Ascending aorta (tissue), 2 donors: Measurements from ENCODE around the gene PF4V1. TPM values are rescaled to one million over a fixed set of nuclear protein-coding genes. Genes with fewer than 3 reads are reported as not detected.

Source experiments
- DNase-seq, 2 donors: peaks; one replicate each; pipeline ENCODE4 v3.0.0-alpha.2; 2019; ENCODE audit warnings: low spot score in 2 of 2
- H3K27ac ChIP-seq, 2 donors: fragments of 200-600 bp; sonication (generic); one replicate each; pipeline ENCODE4 v1.5.1; 2016 to 2017; ENCODE audit warnings: mild to moderate bottlenecking in 1 of 2
- H3K27me3 ChIP-seq: fragments of 200-600 bp; sonication (generic); one replicate; pipeline ENCODE4 v1.5.1; 2017
- H3K36me3 ChIP-seq, 2 donors: fragments of 200-600 bp; sonication (generic); one replicate each; pipeline ENCODE4 v1.5.1; 2016
- H3K4me1 ChIP-seq, 2 donors: fragments of 200-600 bp; sonication (generic); one replicate each; pipeline ENCODE4 v1.5.1; 2016 to 2017; ENCODE audit warnings: mild to moderate bottlenecking in 1 of 2
- H3K4me3 ChIP-seq, 2 donors: fragments of 200-600 bp; sonication (generic); one replicate each; pipeline ENCODE4 v1.5.1; 2016 to 2017; ENCODE audit warnings: mild to moderate bottlenecking in 1 of 2
- H3K9me3 ChIP-seq, 2 donors: fragments of 200-600 bp; sonication (generic); one replicate each; pipeline ENCODE4 v1.5.1; 2016
- intact Hi-C: fragments of 100-400 bp; cut with DNase I; formaldehyde crosslinking; loops from one replicate; pipeline ENCODE4 v1.15.1; 2023
- total RNA-seq: library from RNA; depleted of rRNA; stranded (reverse); fragments of >200 nt; gene quantifications from one replicate; pipeline ENCODE4 v1.1.0, GENCODE V29; 2016
- TF ChIP-seq, protein P1 (sequence below), 3 experiments: fragments of 200-600 bp in 2 of 3; fragments of 450-650 bp in 1 of 3; sonication (generic) in 2 of 3; IDR thresholded peaks; one replicate each; pipeline ENCODE4 v1.5.1; 2016 to 2019; ENCODE audit warnings: antibody characterized with exemption in 3 of 3, mild to moderate bottlenecking in 1 of 3, moderate library complexity in 1 of 3

PF4V1 gene
- total RNA-seq, 1 donor from 2014 or later = not detected

DNA sequence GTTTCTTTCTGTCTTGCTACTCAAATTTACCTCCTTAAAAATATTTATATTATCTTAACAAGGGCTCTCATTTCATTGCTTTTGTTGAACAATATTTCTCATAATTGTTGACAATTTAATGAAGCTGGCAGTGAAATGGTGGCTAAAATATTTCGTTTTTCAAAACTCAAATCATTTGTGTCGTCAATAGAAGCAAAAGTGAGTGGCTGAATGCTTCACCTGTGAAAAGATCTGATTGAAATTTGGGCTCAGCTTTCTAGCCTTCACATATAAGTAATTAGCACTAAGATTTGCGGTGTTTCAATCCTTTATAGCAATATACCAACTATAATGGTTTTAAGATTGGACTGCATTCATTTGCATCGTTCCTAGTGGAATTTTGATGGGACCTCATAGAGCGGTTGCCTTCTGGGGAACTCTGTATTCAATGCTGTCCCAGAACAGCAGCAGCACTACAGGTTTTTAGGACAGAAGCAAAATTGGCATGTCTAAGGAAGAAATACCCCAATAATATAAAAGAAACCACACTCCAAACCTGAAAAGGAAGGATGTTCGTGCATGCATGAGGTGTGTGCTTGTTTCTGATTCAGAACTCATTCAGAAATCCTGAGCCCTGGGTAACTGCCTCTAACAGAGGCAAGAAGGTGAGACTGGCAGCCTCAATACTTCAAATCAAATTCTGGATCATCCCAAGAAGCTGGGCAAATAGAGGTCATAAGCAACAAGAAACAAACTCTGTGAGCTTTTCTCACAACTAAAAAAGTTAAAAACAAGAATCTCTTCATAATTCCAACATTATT, 18.6 kb downstream of the PF4V1 start:
- Histone ChIP-seq H3K9me3 (no peaks in the 10 kb centered on the region), H3K4me1 (peaks cover 0 to 8% of the 10 kb centered on the region in 2 donors), H3K4me3 (no peak overlapping the region), H3K27me3 (no peaks in the 10 kb centered on the region), H3K27ac (no peak overlapping the region), H3K36me3 (no peaks in the 10 kb centered on the region)
- TF ChIP-seq, protein P1, sequence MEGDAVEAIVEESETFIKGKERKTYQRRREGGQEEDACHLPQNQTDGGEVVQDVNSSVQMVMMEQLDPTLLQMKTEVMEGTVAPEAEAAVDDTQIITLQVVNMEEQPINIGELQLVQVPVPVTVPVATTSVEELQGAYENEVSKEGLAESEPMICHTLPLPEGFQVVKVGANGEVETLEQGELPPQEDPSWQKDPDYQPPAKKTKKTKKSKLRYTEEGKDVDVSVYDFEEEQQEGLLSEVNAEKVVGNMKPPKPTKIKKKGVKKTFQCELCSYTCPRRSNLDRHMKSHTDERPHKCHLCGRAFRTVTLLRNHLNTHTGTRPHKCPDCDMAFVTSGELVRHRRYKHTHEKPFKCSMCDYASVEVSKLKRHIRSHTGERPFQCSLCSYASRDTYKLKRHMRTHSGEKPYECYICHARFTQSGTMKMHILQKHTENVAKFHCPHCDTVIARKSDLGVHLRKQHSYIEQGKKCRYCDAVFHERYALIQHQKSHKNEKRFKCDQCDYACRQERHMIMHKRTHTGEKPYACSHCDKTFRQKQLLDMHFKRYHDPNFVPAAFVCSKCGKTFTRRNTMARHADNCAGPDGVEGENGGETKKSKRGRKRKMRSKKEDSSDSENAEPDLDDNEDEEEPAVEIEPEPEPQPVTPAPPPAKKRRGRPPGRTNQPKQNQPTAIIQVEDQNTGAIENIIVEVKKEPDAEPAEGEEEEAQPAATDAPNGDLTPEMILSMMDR (IDR thresholded peaks at IDR 0.05) = no peak
- intact Hi-C loops = no loop called here
- DNase-seq = no peak

DNA sequence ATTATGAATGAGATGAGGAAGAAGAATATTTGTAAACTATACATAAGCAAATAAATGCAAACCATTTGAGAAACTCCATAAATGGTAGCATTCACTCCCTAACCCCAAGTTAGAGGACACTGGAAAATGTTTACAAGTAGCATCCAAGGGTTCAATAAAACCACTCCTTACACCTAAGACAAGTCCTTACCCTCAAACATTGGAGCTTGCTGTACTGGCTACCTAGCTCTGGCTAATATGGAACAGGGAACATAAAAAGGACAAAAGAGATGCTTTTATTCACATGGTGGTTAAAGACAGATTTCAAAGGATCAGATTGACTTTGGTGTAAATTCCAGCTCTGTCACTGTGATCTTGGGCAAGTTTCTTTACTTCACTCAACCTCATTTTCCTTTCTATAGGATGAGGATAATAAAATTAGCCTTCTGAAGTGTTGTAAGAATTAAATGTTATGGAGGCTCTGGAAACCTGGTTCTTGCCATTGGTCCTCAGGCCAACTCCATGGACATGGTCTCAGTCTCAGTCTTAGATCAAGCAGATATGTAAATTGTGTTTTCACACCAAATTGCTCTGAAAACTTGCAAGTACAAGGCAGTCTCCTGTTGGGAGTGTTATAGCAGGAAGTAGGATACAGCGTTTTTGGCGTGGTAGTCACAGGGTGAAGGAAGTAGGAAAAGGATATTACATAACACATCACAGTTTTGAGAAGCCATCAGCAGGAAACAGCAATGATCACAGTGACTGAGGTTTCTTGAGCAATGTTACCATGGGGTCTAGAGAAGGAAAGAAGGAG, 19.4 kb downstream of the PF4V1 start:
- Histone ChIP-seq H3K9me3 (no peaks in the 10 kb centered on the region), H3K4me3 (no peak overlapping the region), H3K36me3 (no peaks in the 10 kb centered on the region), H3K27ac (no peak overlapping the region), H3K27me3 (no peaks in the 10 kb centered on the region), H3K4me1 (peaks cover 0 to 8% of the 10 kb centered on the region in 2 donors)
- intact Hi-C loops = no loop called here
- TF ChIP-seq, protein P1 (IDR thresholded peaks at IDR 0.05) = no peak
- no peak for DNase-seq

DNA sequence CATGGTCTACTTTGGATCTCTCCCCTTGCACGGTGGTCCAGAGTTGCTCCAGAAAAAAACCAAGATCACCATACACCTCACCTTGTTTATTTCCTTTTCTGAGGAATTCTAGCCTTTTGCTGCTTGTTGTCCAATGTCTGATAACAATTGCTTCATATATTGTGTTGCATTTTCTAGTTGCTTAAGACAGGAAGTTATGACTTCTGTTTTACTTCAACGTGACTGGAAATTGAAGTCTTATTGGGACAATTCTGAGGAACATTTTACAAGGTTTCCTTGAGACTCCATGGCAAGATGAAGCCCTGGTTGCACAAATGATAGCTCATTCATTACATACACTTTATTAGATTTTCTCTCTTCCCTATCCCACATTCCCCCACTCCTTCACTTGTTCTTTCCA, 21.3 kb downstream of the PF4V1 start:
- no peaks in the 10 kb centered on the region for H3K9me3 ChIP-seq
- H3K4me1 ChIP-seq = peaks cover 0 to 3% of the 10 kb centered on the region in 2 donors
- H3K27me3 ChIP-seq = no peaks in the 10 kb centered on the region
- no peak overlapping the region for H3K27ac ChIP-seq
- TF ChIP-seq, protein P1 (IDR thresholded peaks at IDR 0.05) = no peak
- DNase-seq = no peak
- intact Hi-C loops = no loop called here
- H3K4me3 ChIP-seq = no peak overlapping the region
- H3K36me3 ChIP-seq = no peaks in the 10 kb centered on the region

DNA sequence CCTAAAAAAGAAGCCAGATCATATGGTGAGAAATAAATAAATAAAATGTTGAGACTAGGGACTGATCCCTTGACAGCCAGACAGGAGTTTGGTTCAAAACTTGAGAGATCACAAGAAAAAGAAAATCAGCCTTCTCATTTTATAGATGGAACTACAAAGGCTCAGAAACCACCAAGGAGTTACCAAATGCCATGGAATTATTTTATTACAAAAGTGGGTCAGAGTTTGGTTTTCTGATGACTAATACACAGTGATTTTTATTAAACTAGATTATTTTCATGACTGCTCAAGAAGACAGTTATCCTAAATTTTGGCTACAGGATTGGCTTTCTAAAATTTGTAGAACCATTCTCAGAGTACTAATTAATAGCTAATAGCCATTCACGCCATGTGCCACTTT, 22.3 kb downstream of the PF4V1 start:
- no peak for DNase-seq
- Histone ChIP-seq H3K4me1 (no peaks in the 10 kb centered on the region), H3K27me3 (no peaks in the 10 kb centered on the region), H3K27ac (no peak overlapping the region), H3K36me3 (no peaks in the 10 kb centered on the region), H3K9me3 (no peaks in the 10 kb centered on the region), H3K4me3 (no peak overlapping the region)
- intact Hi-C loops = no loop called here
- TF ChIP-seq, protein P1 (IDR thresholded peaks at IDR 0.05) = no peak

DNA sequence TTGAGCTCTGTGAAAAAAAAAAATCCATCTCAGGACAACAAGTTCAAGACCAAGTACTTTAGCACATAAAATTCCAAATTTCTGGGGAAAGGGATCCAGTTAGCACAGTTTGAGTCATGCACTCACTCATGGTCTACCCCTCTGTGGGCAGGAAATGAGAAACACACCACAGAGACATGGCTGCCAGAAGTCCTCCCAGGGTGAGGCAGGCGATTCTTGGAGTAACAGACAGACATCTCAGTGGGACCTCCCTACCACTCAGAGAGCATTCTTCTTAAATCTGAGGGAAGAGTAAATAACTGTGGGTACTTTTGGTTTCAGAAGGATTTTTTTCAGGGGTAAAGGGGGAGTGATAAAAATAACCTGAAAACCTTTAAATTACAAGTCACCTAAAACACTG, 30.2 kb downstream of the PF4V1 start:
- Histone ChIP-seq H3K4me1 (no peaks in the 10 kb centered on the region), H3K27me3 (no peaks in the 10 kb centered on the region), H3K9me3 (no peaks in the 10 kb centered on the region), H3K36me3 (no peaks in the 10 kb centered on the region), H3K4me3 (no peak overlapping the region), H3K27ac (no peak overlapping the region)
- no peak for DNase-seq
- intact Hi-C loops = no loop called here
- TF ChIP-seq, protein P1 (IDR thresholded peaks at IDR 0.05) = no peak
